Right lobe of liver (tissue), 4 donors: Measurements from ENCODE around the gene KIZ.

ENCODE experiments used
- CTCF ChIP-seq, 4 donors: fragments of 200-600 bp in 3 of 4; fragments of 450-650 bp in 1 of 4; IDR thresholded peaks; one replicate each; pipeline versions ENCODE4 v1.5.1 to v1.8.0; 2016 to 2022; ENCODE audit warnings: antibody characterized with exemption in 4 of 4, mild to moderate bottlenecking in 2 of 4
- POLR2A ChIP-seq: fragments of 450-650 bp; IDR thresholded peaks from one replicate; pipeline ENCODE4 v1.6.1; 2017; ENCODE audit warnings: antibody characterized with exemption, mild to moderate bottlenecking
- donor health status: DM: no; HTN: no; CAD: no.
- donor health status: DM: no; HTN: no; CAD: no.
- donor health status: DM: no; HTN: yes; CAD: no.

- TF ChIP-seq POLR2A = no peak
- TF ChIP-seq CTCF (IDR thresholded peaks at IDR 0.05) = no peak
Observed at GRCh38 chr20:21190869-21191268, 65.0 kb downstream of the KIZ start.
